G401.6 (cell line): ENCODE results near the gene DSCAM.
"Not testable (repeated sequence)": the region's sequence is repeated elsewhere in the genome, so short reads cannot be mapped to it uniquely, and the experiment has no call there.

Experiments
- FAIRE-seq: peaks from 2 replicates; lab custom pipeline; 2012; peaks lifted over from hg19 to GRCh38; lab: Jason Lieb, UNC

DSCAM gene

DNA sequence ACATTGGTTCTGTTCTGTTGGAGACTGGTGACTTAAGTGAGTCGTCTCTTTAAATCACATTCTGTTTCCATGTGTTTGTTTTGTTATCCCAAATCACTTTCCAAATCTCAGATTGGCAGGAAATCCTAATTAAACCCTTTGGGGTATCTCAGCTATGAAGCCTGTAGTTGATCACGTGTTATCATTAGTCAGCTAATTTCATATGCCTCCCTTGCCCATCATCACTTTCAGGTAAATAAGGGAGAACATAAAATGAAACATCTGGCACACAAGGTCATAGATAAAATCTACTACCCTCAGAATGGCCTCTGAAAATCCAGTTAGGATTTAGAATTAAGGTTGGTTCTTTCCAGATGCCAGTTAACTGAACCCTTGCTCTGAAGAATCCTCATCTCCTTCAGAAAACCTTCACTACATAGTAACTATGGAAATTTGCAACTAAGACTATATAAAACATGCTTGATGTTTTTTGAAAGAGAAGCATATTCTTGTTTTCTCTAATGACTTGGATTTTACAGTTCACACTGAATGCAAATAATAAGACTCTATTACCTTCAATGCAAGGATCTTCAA lies 401.5 kb downstream of the DSCAM start:
- FAIRE-seq = no peak

DNA sequence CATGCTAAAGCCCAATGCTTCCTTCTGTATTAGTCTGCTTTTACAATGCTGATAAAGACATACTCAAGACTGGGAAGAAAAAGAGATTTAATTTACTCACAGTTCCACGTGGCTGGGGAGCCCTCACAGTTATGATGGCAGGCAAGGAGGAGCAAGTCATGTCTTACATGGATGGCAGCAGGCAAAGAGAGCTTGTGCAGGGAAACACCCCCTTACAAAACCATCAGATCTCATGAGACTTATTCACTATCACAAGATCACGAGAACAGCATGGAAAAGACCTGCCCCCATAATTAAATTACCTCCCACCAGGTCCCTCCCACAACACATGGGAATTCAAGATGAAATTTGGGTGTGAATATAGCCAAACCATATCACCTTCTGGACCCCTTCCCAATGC lies 407.4 kb downstream of the DSCAM start:
- FAIRE-seq = not testable (repeated sequence)

DNA sequence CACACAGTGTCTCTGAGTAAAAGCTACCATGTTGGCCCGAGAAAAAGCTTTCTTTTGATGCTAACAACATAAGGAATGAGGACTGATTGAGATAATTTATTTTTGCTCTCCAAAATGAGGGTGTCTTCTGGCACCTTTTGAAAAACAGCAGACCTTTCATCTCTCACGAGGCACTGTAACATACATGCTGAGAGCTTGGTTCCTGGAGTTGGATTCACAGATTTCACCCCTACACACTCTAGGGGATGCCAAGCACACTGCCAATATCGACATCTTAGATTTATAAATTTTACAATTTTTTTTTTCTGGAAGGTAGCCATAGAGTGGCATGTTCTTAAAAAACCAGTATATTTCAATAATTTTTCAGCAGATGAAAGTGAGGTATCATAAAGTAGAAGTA lies 408.3 kb downstream of the DSCAM start:
- FAIRE-seq = no peak

DNA sequence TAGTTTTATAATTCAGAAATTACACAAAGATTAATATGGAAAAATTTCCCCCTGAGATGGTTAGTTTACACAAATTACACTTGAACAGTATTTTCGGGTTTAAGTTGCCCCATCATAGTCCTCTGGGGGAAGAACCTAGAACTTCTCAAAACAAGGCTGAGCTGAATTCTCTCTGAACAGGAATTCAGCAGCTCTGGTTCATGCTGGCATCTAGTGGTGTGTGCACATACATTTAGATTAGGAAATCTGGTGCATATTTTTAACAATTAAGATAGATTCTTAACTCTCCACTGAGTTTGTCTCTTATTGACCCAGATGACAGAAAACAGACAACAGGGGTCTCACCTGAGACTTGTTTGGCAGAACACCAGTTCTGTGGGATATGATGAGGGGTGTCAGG lies 410.7 kb downstream of the DSCAM start:
- no peak for FAIRE-seq

DNA sequence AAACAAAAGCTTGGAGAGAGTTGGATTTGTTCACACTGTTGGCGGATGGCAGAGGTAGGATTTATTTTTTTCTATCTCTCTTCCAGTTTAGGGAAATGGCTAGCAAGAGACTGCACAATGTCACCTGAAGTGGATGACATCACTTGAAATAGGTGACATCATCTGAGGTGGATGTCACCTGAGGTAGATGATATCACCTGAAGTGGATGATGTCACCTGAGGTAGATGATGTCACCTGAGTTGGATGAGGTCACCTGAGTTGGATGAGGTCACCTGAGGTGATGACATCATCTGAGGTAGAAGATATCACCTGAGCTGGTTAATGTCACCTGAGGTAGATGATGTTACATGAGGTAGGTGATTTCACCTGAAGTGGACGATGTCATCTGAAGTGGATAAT lies 413.4 kb downstream of the DSCAM start:
- FAIRE-seq = no peak

DNA sequence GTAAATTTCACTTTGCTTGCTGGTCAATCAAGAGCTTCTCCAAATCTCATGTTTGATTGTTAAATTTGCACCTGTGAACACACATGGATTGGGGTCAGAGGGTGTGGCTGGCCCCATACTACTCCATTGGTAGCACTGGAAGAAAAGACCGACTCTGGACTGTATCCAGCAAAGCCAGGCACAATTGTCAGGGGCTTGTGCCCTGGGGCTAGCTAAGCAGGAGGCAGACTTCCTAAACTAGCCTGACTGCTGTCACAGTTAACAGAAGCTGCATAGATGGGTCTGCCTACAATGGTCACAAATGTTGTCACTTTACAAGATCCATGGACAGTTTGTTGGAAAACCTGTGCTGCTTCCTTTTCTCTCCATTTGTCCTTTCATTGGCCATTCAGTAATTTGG lies 421.0 kb downstream of the DSCAM start:
- no peak for FAIRE-seq

DNA sequence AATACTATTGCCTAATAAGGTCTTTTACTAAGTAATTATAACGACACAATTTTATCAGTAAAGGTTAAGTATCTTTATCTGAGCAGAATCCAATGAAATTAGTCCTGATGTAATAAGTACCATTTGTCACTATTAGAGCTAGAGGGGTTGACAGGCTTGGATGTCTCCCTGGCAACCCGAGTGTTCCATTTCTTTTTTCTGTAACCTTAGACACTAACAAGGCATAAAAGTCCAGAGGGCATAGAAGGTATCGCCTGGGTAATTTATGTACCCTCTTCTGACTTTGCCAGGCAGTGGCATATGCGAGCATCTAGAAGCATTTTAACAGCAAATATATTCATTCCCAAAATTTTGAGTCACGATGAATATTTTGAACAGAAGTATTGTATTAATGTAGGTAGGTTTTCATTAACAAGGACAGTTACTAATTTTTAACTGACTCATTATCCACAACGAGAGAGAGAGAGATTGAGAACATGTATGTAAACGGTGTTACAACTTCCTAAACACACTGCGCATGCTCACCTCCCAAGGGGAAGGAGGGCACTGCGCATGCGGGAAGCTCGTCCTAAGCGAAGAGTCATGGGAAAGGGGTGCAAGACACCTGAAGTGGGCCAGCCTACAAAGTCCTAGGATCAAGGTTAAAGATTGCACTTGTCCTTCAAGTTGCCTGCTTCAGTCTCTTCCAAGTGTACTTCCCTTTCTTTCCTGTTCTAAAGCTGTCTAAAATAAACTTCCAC lies 423.9 kb downstream of the DSCAM start:
- FAIRE-seq = no peak

DNA sequence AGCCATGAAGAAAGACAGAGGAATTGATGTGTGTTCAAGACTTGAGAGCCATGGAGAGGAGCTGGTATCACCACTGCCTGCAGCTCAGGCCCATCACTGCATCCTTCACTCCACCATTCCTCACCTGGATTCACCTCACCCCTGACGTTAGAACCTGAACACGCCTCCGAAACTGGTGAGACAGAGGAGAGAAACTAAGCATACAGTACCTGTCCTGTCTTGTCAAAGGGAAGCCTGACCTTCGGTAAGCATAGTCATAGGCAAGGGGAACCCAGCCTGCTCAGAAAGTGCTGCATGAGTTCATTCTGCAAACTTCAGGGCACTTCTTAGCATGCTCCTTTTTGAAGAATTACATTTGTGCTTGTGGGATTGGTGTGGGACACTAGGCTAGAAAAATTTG lies 425.8 kb downstream of the DSCAM start:
- no peak for FAIRE-seq

DNA sequence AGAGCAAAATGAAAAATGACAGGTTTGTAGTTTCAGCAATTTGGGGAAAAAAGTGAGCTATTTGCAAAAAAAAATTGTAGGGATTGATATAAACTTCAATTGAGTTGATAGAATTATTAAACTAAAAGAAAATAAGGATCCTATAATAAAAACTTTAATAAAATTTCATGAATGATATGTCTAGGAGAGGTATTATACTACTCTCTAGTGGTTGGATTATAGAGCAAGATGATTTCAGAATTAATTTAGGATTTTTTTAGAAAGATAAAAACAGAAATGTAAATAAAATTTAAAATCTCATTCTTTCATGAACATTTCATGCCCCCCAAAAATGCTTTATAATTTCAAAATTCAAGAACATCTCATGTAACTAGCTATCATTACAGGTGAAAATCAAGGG lies 430.4 kb downstream of the DSCAM start:
- FAIRE-seq = no peak

DNA sequence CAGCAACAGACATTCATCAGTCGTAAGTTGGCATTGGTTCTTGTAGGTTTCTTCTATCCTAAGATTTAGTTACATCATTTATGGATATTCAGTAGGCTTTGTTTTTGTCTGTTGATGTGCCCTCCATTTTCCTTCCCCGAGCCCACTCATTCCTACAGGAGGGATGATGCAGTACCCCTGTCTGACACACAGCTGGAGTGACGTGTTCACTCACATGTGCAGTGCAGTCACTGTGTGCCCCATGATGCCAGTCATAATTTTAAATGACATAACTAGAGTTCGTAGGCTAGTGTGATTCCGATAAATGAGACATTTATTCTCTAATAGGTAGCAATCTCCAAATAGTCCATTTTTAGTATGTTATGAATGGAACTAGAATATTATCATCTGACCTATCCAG lies 438.4 kb downstream of the DSCAM start:
- no peak for FAIRE-seq

DNA sequence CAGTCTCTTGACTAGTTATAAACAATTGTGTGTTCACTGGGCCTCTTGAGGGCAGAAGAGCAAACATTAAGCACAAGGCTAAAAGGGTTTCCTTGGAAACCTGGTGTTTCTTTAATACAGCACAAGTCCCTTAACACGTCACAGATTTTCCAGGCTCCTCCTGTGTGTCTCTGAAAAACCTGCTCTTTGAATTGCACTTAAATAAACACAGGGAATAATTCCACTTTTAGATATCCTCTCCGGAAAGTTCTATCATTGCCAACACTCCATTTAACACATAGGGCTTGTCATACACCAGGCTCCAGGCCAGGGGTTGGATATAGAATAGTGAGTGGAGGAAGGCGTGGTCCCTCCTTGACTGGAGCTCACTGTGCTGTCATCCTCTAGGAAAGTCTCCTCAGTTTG lies 442.6 kb downstream of the DSCAM start:
- FAIRE-seq = no peak

DNA sequence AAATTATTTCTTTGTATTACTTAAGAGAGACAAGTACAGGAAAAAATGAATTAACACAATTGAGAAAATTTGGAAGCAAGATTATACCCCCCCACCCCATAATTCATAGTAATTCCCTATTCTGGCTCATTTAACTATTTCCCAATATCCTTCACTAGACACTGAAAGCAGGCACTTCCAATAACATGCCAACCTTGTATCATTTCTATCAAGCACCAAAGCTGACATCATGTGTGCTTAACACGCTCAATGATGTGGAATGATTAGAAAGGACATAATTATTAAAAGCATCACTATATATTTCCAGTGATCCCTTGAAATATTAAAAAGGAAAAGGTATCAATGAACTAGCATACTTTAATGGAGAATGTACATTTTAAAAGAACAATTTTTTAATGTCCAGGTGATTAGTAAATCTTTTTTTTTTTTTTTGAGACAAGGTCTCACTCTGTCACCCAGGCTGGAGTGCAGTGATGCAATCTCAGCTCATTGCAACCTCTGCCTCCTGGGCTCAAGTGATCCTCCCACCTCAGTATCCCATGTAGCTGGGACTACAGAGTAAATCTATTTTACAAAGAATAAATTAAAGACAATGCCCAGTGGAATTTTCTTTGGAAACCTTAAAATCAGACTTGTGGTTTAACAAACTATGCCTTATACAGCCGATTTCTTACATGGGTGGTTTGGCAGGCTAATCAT lies 443.9 kb downstream of the DSCAM start:
- no peak for FAIRE-seq

DNA sequence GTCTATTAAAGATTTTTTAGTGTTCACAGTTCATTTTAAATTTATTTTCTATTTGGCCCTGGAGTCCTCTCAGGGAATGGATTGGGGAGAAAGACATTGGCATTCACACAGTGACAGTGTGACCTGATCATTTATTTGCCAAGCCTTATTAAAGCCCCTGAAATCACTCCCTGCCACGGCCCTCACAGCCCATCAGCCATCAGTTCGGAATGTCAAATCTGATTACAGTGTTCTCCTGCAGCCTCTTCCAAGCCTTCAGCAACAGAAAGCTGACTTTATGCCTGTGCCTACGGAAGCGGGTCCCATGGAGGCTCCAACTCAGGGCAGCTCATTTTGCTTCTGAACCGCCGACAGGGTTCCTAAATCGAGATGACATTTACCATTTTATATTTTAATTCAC lies 451.2 kb downstream of the DSCAM start:
- FAIRE-seq = no peak

DNA sequence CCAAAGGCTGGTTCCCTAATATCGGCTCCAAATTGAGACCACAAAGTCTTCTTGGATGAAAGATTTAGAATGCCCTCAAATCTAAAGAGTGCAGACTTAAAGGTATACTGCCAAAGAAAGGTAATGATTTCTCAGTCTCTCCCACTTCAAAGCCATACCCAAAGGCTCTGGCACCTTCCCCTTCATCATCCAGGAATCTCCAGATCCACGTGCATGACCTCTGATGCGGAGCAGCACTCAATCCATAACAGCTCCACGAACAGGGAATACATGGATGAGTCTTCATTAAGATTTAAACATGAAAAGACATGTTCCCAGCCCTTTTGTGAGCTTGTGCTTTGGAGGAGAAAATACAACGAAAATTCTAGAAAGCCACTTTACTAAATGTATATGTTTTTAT lies 453.9 kb downstream of the DSCAM start:
- FAIRE-seq = no peak

DNA sequence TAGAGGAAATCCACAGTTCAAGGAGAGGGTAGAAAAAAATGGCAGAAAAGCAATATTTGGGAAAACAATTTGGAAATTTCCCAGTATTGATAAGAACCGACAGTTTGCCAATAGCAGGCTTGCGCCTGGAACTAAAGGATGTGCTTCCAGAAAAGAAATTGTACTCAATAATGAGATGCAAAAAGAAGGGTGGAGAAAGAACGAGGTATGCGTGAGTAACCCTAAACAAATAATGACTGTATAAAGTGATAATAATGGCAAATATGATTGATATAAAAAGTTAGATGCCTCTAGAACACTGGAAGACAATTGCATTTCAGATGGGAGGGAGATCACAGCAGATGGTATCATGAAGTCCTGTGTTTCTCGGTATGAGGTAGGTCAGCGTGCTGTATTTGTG lies 458.9 kb downstream of the DSCAM start:
- FAIRE-seq = no peak

DNA sequence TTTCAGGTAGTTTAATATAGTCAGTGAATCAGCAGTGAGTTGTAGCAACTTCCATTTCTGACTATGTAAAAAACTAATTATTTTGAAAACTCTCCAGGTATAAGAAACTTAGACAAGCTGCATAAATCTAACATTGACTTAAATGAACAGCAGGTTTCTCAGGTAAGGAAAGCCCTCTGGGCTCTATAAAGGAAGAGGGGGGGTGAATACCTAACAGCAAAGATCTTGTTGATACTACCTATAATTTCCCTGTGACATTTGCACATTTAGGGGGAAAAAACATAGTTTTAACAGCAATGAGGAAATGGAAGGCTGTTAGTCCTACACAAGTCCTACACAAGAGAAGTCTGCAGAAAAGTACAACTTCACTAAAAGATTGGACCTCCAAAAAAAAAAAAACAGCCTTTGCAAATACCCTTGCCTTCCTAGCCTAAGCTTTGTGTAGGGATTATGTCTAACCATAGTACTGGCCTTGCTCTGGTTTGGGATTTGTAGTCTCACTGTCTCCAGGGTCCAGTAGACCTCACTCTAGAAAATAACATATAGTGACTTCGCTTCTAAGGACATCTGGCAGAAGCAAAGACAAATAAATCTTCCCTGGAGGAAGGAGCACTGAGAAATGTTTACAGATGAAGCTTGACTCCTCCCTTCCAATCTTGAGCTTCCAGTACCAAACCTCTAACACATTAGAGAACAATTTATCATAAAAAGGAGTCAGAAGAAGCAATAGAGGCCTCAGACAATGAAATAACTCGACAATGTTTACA lies 459.8 kb downstream of the DSCAM start:
- FAIRE-seq = no peak

DNA sequence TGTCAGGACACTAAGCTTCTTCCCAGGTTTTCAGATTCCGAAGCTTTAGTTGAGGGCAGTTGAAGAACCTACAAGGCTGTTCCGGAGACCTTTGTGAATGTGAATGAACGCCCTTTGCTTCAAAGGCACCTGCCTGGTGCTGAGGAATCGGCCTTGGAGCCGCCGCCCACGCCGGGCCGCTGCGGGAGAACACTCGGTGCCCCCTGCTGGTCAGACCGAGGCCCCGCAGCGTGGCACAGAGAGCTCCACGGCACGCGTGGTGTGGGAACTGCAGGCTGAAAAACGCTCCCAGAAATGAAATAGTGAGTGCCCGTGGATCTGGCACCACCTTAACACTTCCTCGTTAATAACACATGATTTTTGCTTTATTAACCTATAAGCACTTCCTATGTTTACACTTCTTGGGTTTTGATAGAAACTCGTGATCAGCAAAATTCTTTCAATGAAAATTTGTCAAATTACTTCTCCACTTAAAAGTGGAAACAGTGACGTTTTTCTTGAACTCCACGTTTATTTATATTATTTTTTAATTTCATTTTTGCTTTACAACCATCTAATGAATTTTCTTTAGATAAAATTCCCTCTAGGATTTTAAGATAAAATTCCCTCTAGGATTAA lies 460.6 kb downstream of the DSCAM start:
- no peak for FAIRE-seq

DNA sequence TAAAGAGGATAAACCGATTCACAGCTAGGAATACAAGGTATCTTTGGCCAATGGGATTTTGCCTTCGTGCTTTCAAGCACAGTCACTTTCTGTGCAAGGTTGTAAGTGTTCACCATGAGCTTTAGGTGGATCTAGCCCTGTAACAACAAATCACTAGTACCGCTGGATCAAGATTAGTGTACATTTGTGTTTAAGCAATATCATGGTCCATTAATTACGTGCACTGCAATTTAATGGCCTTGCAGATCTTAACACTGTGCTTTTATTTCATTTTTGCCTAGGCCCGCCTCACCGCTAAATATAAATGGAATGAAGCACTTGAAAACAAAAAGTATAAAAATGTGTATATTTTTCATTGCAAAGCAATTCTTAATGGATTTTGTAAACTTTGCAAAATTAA lies 461.1 kb downstream of the DSCAM start:
- no peak for FAIRE-seq

DNA sequence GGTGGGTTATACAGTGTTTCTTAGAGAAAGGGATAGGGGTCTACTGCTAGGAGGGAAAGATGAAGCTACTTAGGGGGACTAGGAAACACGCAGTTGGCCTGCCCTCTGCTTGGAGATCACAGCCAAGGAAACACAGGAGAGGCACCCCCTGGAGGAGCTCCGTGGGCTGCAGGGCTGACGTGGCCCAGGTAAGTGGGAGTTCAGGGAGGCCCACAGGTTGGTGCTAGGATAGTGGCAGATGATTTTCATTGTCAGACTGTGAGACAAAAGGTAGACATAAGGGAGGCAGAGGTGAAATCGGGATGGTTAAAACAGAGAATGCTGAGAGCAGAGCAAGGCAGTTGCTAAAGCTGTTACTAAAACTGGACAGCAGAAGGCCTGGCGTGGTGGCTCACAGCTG lies 463.0 kb downstream of the DSCAM start:
- FAIRE-seq = no peak

DNA sequence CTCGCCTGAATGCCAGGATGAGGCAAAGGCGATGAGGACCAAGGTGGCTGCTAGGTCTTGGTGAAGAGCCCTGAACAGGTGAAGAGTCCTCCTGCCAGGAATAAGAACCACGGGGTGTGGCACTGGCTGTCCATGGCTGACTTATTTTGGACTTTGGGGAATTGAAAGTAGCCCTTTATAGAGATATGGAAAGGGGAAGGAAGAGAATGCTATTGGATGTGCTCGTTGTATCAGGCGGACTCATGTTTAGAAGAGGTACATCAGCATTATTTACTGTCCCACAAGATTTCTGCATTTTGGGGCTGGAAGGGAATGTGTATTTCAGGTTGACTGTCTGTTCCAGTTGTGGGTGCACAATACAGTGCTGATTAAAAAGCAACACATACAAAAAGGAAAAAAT lies 465.8 kb downstream of the DSCAM start:
- FAIRE-seq = no peak

DNA sequence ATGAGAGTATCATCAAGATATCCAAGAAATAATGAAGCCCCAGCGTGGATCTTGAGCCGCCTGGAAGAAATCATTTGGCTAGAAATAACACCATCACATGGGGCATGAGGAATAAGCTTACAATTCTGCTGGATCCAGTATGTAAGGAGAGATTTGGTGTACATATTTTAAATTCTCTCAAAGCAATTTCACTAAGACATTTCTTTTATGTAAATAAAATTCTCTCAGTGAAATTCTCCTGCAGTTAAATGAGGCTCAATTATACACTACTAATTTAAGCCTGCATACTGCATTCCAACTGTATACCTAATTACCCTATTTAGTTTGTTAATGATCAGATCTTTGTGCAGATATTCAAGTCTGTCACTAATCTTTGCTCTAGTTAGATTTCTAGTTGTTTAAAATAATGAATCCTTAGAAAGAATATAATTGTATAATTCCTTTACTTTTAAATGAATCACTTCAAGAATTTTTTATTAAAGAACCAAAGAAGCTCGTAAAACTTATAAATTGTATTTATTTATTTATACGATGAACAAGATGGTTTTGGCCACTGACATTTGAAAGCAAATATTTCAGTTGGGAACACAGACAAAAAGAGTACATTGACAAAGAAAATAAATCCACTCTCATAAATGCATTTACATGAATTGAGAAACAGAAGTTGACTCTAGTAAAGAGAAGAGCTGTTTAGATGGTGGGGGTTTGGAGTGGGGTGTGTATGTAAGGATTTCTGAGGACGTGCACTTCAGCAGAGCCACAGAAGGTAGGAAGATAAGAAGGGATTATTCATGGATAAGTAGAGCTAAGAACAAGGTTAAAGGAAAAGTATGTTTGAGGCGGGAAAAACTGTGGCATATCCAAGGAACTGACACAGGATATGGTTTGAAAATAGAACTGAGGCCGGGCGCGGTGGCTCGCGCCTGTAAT lies 466.8 kb downstream of the DSCAM start:
- no peak for FAIRE-seq

DNA sequence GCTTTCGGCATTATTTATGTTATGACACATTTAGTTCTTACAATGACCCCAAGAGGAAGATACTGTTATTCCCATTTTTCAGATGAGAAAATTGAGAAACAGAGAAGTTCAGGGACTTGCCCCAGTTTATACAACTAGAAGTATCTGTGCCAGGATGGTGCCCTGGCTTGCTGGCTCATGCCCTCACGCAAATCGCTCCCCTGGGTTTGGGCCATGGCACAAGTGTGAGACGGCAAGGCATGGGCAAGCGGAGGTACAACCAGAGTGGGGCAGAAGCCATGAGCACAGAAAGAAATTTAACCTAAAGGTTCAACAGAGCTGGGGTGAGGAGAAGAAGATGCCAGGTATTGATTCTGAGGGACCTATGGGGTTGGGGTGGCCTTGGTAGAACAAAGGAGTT lies 469.8 kb downstream of the DSCAM start:
- no peak for FAIRE-seq
